GM19397 (cell line): ENCODE measurements around the gene KCNMA1.

Experiments used
- ATAC-seq: cut with Tn5 transposase; IDR thresholded peaks from one replicate; pipeline ENCODE4 v1.9.1; 2021; ENCODE audit warnings: mild to moderate bottlenecking, moderate library complexity; ENCODE audit not compliant: unreplicated experiment

KCNMA1 gene

DNA sequence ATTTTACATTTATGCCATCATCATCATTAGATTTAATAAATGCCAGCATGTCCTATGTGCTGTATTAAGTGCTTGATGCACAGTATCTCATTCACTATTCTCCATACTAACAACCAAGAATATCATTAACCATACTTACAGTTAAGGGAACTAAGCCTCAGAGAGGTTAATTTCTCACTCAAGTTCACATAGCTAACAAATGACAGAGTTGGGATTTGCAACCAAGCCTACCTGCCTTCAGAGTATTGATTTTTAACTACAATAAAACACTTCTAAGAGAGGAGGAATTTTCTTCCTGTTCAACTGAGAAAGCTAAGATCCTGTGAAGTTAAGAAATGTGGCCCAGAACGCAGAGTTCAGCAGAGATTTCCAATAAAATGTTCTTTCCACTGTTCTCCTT, 403.0 kb downstream of the KCNMA1 start:
- ATAC-seq = no peak

DNA sequence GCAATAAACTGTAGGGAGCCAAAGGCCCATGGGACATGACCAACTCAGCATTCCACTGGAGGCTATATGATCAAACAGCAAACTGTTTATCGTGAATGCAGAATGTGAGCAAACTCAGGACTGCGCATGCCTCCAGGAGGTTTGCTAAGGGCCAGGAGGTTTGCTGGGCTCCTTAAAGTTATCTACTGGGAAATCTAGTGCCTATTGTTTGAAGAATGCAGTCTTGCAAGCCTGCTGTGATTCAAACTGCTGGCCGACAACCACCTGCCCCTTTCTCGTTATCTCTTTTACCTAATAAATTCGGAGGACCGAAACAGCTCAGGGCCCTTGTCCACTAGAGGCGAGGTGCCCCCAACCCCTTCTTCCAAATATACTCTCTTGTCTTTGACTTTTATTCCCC, 404.1 kb downstream of the KCNMA1 start:
- ATAC-seq = no peak

DNA sequence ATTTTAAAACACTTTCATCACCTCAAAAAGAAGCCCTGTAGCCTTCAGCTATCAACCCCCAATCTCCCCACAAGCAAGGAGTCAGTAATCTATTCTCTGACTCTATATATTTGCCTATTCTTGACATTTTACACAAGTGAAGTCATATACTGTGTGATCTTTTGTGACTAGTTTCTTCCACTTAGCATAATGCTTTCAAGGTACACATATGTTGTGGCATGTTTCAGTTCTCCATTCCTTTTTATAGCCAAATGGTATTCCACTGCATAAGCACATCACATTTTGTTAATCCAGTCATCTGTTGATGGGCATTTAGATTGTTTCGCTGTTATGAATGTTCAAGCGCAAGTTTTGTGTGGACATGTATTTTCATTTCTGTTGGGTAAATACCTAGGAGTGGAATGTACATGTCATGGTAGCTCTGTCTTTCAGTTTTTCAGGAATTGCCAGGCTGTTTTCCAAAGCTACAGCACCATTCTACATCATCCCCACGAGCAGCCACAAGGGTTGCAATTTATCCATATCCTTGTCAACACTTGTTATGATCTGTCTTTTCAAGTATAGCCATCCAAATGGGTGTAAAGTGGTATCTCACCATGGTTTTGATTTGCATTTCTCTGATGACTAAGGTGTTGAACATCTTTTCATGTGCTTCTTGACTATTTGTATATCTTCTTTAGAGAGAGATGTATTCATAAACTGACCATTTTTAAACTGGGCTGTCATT, 405.6 kb downstream of the KCNMA1 start:
- ATAC-seq = no peak

DNA sequence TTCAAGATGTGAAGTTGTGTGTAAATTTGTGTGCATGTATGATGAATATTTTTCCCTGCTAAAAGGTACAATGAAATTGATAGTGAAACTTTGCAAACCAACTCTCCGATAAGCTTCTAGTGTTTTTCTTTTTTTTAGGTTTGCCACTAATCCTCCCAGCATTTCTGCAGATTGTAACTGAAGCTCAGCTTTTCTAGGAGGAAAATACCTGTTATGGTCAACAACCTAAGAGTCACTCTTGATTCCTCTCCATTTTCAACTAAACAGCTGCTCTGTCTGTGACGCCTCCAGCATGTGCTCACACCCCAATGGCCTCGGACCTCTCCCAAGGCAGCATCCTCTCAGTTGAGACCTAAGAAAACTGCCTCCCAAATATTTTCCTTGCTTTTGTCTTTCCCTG, 406.2 kb downstream of the KCNMA1 start:
- ATAC-seq = no peak

DNA sequence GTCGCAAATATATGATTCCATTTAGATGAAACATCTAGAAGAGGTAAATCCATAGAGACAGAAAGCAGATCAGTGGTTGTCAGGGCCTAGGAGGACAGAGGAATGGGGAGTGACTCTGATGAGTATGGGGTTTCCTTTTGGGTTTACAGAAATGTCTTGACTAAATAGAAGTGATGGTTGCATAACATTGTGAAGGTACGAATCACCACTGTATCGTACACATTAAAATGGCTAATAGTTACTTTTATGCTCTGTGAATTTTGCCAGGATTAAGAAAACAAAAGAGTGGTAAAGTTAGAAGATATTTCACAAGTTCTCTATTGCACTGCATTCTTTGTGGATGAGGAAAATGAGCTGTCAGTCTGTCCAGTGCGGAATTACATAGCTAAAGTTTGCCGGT, 407.4 kb downstream of the KCNMA1 start:
- no peak for ATAC-seq

DNA sequence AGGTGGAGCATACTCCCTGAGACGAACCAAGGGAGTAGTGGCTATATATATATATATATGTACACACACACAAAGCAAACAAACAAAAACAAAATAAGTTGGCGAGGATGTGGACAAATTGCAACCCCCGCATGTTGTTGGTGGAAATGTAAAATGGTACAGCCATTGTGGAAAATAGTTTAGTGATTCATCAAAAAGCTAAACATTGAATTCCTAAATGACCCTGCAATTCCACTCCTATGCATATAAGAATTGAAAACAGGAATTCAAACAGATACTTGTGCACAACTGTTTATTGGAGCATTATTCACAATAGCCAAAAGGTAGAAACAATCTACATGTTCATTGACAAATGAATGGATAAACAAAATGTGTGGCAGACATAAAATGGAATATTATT, 407.9 kb downstream of the KCNMA1 start:
- no peak for ATAC-seq

DNA sequence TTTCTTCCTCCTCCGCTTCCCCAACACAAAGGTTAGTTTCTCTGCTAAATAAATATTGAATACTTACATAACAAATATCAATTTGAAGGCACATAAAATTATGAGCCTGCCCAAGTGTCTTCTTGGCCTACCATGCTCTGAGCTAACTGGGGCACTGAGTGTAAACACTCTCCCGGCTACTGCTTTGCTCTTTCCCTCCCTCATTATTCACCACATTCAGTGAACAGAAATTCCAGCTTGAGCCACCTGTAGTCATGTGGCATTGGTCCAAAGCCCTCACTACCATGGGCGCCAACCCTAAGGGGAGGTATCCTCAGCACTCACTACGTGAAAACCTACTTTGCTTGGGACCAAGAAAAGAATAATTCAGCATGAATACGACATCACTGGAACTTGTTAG, 409.0 kb downstream of the KCNMA1 start:
- no peak for ATAC-seq

DNA sequence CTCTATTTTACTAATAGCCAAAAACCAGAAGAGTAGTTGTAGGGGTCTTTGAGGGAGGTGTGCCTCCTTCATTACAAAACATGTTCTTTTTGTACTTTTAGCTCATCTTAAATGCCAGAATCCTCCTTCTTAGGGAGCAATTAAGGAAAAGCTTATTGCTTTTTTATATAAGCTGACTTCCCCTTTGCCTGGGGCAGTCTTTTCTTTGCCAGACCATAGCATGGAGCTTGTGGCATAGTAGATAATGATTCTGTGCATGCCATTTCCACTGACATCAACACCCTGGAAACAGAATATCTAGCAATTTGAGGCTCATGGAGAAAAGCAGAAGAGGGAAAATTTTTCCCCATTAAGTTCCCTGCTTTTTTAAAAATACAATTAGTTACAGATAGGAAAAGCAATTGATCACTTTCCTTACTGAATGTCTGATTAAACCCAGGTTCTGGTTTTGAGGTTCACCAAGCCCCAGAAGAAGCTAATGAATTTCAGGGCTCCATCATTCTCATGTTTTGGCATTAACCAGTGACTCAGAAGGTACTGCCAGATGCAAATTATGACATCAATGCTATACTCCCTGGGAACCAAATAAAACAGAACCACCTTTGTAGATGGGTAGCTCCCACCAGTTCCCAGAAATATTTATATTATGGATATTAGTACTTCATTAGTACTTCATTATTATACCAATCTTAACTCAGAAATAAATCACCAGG, 410.6 kb downstream of the KCNMA1 start:
- ATAC-seq = no peak

DNA sequence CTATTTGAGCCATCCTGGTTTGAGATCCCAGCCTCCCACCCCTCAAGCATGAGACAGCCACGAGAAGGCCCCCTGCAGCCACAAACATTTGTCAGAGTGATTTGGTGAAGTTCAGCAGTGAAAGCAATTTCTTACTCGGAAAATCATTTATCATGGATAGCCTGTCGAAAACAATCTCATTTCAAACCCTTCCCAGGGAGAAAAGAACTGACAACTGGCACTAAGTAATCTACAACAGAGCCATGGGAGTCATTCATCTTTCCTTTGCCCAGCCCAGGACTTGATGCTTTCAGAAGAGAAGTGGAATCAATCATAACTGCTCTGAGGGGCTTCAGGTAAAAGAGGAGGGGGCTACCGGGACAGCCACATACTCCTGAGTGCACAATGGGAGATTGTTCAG, 411.2 kb downstream of the KCNMA1 start:
- ATAC-seq = no peak

DNA sequence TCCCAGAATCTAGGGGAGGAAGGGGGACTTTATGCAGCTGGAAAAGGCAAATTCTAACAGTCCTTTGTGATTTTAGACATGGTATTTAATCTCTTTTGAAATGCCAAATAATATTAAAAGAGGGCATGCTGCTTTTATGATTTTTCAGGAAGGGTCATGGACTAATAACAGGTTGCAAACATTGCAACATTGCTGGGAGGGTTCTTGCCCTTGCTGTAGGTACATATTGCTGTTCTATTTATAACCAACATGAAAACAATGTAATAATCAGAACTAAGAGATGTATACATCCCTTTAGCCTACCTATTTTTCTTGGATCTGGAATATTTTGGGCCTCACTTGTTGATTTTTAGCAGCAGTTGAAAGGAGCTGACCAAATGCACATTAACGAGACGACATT, 411.6 kb downstream of the KCNMA1 start:
- no peak for ATAC-seq

DNA sequence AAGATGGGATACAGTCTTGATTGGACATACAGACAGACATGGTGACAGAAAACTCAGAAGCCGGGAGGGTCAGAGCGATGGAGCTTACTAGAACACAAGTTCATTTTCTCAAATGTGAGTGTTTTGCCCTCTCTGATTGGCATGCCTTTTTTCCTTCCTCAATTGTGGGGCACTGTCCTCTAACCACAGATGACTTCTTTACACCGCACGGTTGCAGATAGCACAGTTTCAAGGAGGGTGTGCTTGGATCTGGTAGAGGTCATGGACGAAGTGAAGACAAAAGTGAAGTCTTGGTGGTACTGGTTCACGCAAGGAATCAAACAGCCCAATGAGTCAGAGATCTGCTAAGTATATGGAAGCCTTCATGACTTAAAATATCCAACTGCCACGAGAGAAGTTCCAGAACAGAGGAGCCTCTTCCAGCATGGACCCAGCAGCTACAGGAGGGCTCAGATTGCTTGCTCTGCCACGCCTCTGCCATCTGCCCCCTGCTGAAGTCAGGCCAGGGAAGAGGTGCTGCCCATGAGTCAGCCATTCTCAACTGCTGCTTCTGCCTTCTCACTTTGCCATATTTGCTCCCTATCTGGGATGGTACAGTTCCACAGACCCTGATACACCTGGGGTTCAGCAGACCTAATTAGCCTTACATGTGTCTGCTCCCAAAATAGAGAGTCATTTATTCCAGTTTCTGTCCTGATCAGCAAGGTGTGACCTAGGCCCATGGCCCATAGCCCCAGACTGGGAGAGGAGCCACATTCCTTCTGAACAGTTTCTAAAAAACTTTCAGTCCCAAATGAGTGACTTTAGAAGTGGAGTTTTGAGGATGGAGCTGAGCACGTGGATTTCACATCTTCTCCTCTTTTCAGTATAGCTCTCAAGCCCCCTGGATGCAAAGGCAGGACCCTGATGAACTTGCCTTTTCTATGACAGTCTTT, 413.8 kb downstream of the KCNMA1 start:
- no peak for ATAC-seq

DNA sequence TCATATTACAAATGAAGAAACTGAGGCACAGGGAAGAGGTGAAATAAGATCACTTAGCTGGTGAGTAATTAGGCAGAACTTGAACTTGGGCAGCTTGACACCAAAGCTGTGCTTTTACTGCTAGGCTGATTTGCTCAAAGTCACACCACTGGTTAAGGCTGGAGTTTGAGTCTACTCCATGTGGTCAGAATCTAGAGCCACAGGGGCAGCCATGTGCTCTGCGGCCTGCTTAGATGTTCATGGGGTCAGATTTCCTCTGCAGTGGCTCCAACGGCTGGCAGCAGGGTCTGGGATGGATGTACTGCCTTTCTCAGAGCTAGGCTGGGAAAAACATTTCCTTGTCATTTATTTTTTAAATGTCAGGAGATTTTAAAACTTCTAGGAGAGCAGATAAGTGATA, 417.5 kb downstream of the KCNMA1 start:
- no peak for ATAC-seq

DNA sequence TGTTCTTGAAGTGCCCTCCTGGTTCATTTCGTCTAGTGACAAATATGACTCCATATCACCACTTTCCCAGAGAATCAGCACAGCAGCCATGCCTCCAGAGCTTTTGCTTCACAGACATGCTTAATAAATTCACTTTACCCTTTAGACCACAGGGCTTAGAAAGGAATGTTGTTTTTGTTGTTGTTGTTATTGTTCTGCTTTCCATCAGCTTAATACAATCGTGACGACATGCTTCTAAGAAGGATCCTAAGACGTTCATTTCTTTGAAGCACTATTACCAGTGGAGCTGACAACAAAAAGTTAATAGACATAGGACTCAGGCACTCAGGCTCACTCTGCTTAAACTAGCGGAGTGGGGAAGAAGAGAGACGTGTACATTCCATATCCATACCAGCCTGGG, 418.6 kb downstream of the KCNMA1 start:
- no peak for ATAC-seq

DNA sequence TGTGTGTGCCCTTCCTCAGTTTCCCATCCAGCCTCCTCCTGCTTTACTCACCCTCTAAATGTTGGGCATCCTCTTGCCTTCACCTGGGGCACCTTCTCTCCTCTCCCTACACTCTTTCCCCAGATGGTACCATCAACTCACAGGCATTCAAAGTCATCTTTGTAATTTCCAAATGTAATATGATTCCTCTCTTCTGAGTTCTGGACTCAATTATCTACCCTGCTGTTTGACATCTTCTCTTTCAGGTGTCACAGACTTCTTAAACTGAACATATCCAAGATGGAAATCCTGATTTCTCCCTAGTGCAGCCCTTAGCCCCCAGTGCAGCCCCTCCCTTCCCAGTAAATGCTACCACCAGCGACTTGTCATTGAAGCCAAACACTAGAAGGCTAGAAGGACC, 422.8 kb downstream of the KCNMA1 start:
- ATAC-seq = no peak

DNA sequence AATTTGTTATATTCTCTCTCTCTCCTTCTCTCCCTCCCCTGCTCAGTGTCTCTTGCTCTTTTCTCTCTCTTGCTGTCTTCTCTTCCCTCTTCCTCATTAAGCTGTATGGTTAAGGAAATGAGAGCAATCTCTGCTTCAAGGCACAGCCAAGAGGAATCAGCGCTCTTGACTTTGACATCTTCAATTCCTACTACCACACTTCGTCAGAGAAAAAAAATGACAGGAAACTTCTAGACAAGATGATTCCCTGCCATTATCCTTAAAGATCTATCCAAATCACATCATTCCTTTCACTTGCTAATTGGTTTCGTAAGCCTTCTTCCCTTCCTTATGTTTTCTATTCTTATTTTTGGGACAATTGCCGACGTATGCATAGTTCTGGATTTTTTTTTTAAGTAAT, 425.0 kb downstream of the KCNMA1 start:
- ATAC-seq = no peak

DNA sequence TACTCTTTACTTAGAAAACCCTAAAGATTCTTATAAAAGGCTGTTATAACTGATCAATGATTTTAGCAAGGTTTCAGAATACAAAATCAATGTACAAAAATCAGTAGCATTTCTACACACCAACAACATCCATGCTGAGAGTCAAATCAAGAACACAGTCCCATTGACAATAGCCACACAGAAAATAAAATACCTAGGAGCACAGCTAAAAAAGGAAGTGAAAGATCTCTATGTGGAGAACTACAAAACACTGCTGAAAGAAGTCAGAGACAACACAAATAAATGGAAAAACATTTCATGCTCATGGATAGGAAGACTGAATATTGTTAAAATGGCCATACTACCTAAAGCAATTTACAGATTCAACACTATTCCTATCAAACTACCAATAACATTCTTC, 427.0 kb downstream of the KCNMA1 start:
- ATAC-seq = no peak

DNA sequence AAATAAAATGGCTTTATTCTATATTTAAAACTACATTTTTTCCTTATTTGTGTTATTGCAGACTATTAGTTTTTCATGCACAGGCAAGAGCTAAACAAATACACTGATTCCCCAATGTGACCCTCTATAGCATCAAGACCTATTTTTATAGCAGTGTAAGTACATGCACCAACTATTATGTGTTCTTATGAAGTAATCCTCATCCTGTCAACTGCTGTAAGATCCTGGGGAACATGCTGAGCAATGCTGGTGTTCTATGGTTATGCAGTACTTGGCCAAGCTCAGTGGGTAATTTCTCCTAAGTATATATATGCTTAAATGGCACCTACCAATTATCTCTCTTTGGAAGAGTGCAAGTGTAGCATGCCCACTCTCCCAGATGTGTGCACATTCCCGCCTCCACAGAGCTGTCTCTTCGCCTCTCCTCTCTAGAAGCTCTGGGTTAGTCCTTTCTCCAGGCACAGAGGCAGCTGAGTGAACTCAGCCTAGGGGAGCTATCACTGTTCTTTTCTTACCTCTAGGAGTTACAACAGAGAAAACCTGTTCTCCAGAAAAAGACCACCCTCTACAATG, 428.8 kb downstream of the KCNMA1 start:
- no peak for ATAC-seq

DNA sequence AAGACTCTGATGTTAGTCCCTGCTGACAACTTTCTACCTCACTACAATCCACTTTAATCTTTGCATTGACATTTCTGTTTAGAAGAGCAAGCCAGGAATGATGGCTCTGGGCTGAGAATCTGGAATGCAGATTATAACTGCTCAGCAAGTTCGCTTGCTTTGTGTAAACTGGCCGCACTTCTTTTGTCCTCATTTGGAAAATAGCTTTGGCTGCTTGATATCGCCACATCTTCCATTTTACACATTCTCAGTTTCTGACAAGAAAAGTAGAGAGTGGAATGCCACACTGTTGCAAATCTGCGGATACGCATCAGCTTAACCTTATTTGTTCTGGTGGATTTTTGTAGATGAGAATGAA, 429.8 kb downstream of the KCNMA1 start:
- ATAC-seq = no peak

DNA sequence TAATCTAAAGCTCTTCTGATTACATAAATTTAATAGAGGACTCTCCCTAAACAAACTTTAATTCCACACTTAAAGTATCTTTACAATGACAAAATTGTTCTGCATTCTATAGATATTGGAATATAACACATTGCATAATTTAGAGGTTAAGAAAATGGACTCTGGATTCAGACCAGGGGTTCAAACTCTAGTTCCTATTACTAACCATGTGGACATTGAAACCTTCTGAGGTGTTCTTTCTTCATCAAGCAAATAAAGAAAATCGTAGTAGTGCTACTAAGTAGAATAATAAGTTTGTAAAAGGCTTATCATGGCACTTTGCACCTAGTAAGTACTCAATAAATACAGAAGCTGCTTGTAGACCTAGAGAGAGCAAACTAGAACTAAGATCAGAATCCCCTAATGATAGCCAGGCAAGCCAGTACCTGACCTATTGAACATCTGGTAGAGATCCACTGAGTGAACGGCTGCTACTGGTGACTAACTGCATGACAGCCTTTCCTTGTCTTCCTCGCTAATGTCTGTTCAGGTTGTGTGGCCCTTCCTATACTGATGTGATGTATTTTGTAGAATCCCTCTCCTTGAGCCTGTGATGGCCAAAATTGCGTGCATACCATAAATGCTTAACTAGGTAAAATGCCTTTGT, 430.3 kb downstream of the KCNMA1 start:
- ATAC-seq = no peak

DNA sequence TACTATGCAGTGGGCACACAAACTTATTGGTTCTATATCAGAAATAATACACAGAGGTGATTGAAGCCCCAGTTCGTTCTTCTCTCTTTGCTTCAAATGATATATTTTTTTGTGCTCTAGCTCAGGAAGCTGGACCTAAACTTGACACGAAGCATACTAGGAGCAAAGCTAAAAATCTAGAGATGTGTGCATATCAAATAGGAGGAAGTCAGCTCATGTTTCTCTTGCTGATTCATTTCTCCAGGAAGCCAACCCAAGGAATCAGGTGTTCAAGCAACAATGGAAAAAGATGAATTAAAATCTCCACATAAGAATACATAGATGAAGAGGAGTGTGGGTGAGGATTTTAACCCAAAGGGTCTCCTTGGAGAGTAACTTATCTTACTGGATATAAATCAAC, 432.5 kb downstream of the KCNMA1 start:
- no peak for ATAC-seq

DNA sequence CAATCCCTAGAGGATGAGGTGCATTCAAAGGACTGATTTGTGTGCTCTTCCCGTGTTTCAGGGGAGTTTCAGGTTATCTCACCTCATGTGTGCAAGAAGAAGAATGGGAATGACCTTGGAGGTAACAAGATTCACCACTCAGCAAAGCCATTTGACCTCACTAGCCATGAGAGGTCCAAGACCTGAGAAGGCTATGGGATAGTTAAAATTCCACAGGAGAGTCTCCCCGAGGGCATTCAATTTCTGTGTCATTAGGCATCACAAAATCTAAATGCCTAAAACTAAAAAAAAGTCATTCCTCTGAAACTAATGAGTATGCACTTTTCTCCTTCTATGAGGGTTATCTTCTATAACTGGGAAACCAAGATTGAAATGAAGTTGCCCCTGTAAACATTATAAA, 433.4 kb downstream of the KCNMA1 start:
- ATAC-seq = no peak
